Activated CD8-positive, alpha-beta T cell treated with anti-CD3 and anti-CD28 coated beads for 36 hours (primary cell): Measurements from ENCODE around the gene PNRC2. TPM values are rescaled to one million over a fixed set of nuclear protein-coding genes. Genes with fewer than 3 reads are reported as not detected.

Experiments
- ATAC-seq: fragments of 200-7000 bp; cut with Tn5 transposase; one replicate; pipeline ENCODE4 v1.10.0; 2021; ENCODE audit warnings: mild to moderate bottlenecking, moderate library complexity
- CTCF ChIA-PET: fragments of 350-600 bp; sonication (Branson Sonifier 250); formaldehyde crosslinking; loops from one replicate; lab custom pipeline; 2021; ENCODE audit warnings: antibody characterized with exemption; lab: Charles Lee
- POLR2A ChIA-PET: fragments of 350-600 bp; sonication (Branson Sonifier 250); formaldehyde crosslinking; loops from one replicate; lab custom pipeline; 2021; ENCODE audit warnings: antibody characterized with exemption; lab: Charles Lee
- DNase-seq: peaks from one replicate; pipeline ENCODE4 v3.0.0-alpha.2; 2020
- H3K27ac Mint-ChIP-seq: one replicate; pipeline ENCODE4 v1.8.0; 2021; ENCODE audit warnings: mild to moderate bottlenecking, mixed read lengths
- H3K27me3 Mint-ChIP-seq: one replicate; pipeline ENCODE4 v1.8.0; 2021; ENCODE audit warnings: mixed read lengths
- H3K36me3 Mint-ChIP-seq: one replicate; pipeline ENCODE4 v1.8.0; 2021; ENCODE audit warnings: low read depth, mixed read lengths
- H3K4me1 Mint-ChIP-seq: one replicate; pipeline ENCODE4 v1.8.0; 2021; ENCODE audit warnings: low read depth, mixed read lengths
- H3K4me3 Mint-ChIP-seq: one replicate; pipeline ENCODE4 v1.8.0; 2021; ENCODE audit warnings: mild to moderate bottlenecking, moderate library complexity, mixed read lengths
- H3K9me3 Mint-ChIP-seq: one replicate; pipeline ENCODE4 v1.8.0; 2021; ENCODE audit warnings: mixed read lengths
- intact Hi-C: fragments of 100-400 bp; cut with micrococcal nuclease; formaldehyde crosslinking; loops from one replicate; pipeline ENCODE4 v1.10.0; 2022
- total RNA-seq, 2 experiments: library from RNA; stranded (reverse); gene quantifications; one replicate each; pipeline ENCODE4 v1.2.3, GENCODE V29; 2021
- TF ChIP-seq, protein P1 (sequence below): fragments of 200-600 bp; IDR thresholded peaks from one replicate; pipeline ENCODE4 v1.8.0; 2022; ENCODE audit warnings: antibody characterized with exemption, mild to moderate bottlenecking

PNRC2 gene
- total RNA-seq, 2 experiments from 2014 or later: 130 to 133 TPM

DNA sequence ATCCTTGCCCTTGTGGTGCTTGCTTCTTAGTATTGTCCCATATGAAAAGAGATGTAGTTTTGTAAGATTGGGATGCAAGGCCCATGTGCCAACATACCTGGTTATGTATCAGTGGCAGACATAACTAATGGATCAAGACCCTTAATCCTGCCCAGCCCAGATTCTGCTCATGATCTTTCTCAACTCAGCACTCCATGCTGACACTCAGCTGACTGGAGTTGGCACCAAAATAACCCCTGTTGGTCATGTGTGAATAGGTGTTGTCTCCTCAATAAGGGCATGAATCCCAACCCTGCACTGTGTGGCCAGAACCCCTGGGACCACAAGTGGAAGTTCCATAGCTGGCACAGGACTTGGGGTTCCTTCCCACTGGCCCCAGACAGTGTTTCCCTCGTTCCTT, 32.5 kb upstream of the PNRC2 start:
- H3K4me3 Mint-ChIP-seq: no peak overlapping the region
- TF ChIP-seq, protein P1, sequence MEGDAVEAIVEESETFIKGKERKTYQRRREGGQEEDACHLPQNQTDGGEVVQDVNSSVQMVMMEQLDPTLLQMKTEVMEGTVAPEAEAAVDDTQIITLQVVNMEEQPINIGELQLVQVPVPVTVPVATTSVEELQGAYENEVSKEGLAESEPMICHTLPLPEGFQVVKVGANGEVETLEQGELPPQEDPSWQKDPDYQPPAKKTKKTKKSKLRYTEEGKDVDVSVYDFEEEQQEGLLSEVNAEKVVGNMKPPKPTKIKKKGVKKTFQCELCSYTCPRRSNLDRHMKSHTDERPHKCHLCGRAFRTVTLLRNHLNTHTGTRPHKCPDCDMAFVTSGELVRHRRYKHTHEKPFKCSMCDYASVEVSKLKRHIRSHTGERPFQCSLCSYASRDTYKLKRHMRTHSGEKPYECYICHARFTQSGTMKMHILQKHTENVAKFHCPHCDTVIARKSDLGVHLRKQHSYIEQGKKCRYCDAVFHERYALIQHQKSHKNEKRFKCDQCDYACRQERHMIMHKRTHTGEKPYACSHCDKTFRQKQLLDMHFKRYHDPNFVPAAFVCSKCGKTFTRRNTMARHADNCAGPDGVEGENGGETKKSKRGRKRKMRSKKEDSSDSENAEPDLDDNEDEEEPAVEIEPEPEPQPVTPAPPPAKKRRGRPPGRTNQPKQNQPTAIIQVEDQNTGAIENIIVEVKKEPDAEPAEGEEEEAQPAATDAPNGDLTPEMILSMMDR: no peak
- no peaks in the 10 kb centered on the region for H3K9me3 Mint-ChIP-seq
- intact Hi-C loops: no loop called here
- H3K27me3 Mint-ChIP-seq: no peaks in the 10 kb centered on the region
- no peaks in the 10 kb centered on the region for H3K36me3 Mint-ChIP-seq
- no peaks in the 10 kb centered on the region for H3K4me1 Mint-ChIP-seq
- no peak overlapping the region for H3K27ac Mint-ChIP-seq
- DNase-seq: no peak
- ChIA-PET CTCF (no interaction called here), POLR2A (interaction anchor here (0.6 kb wide), 1 partner anchor 63 kb away, joined by 3 read pairs; no protein-coding TSS in a partner anchor)
- no peak for ATAC-seq

DNA sequence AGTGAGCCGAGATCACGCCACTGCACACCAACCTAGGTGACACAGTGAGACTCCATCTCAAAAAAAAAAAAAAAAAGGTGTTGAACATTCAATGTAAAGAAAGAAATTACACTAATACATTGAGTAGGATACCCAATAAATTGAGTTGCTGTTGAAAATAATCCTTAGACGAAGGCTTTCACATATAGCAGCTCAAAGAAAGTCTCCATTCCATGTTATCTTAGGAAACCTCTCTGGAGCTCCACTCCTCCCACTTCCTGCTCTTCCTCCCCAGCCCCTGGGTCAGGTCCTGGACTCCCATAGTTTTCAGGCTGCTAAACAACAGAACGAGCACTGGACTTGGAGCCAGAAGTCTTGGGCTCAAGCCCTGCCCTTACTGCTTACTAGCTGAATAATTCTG, 30.8 kb upstream of the PNRC2 start:
- intact Hi-C loops: no loop called here
- no peak overlapping the region for H3K27ac Mint-ChIP-seq
- H3K9me3 Mint-ChIP-seq: no peaks in the 10 kb centered on the region
- no peak overlapping the region for H3K4me3 Mint-ChIP-seq
- no peaks in the 10 kb centered on the region for H3K4me1 Mint-ChIP-seq
- H3K27me3 Mint-ChIP-seq: no peaks in the 10 kb centered on the region
- no peaks in the 10 kb centered on the region for H3K36me3 Mint-ChIP-seq
- TF ChIP-seq, protein P1: no peak
- no peak for DNase-seq
- POLR2A ChIA-PET: interaction anchor here (0.6 kb wide), 1 partner anchor 28 kb away, joined by 3 read pairs; no protein-coding TSS in a partner anchor
- CTCF ChIA-PET: interaction anchor here (1.0 kb wide), 1 partner anchor 12 kb away, joined by 4 read pairs; no protein-coding TSS in a partner anchor
- ATAC-seq: no peak

DNA sequence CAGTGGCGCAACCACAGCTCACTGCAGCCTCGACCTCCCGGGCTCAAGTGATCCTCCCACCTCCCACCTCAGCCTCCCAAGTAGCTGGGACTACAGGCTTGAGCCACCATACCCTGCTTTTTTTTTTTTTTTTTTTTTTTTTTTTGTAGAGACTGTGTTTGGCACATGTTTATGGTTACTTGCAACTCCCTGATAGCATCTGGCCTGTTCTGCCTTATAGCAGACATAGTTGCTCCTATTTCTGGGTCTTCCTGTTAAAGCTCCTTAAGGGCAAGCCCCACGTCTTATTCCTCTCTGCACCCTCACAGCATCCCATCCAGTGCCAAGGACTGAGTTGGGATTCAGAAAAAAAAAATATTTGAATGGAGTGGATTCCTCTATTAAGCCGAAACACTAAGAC, 29.4 kb upstream of the PNRC2 start:
- Mint-ChIP-seq H3K4me1 (no peaks in the 10 kb centered on the region), H3K27ac (no peak overlapping the region), H3K27me3 (no peaks in the 10 kb centered on the region), H3K9me3 (no peaks in the 10 kb centered on the region), H3K4me3 (no peak overlapping the region), H3K36me3 (no peaks in the 10 kb centered on the region)
- intact Hi-C loops: no loop called here
- POLR2A ChIA-PET: interaction anchor here (0.6 kb wide), 1 partner anchor 15 kb away, joined by 3 read pairs; no protein-coding TSS in a partner anchor
- TF ChIP-seq, protein P1: no peak
- DNase-seq (no peak), ATAC-seq (no peak)
- CTCF ChIA-PET: interaction anchor here (1.9 to 2.3 kb wide), 3 partner anchors 19 to 159 kb away, joined by 7 to 10 read pairs (median 10); no protein-coding TSS in a partner anchor

DNA sequence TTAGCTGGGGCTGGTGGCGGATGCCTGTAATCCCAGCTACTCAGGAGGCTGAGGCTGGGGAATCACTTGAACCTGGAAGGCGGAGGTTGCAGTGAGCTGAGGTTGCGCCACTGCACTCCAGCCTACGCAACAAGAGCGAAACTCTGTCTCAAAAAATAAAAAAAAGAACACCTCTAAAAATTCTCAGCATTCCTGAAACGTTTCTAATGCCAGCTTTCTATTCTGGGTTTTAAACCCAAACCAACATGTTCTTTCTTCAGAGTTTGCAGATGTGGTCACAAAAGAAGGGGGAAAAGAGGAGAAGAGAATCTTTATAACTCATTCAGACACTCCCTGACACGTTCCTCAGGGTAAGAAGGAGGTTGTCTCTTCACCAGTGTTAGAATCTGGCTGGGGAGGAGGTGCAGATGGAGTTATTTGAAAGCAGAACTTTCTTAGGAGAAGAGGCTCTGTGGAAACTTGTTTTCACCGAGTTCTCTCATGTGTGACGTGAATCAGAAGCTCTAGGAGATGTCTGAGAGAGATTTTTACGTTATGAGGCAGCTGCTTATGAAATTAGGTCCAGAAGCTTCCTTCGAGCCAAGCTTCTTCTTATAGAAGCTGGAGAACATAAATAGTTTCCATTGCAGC, 28.7 kb upstream of the PNRC2 start:
- TF ChIP-seq, protein P1: no peak
- no peak for ATAC-seq
- Mint-ChIP-seq H3K9me3 (no peaks in the 10 kb centered on the region), H3K36me3 (no peaks in the 10 kb centered on the region), H3K4me3 (no peak overlapping the region), H3K27ac (no peak overlapping the region), H3K4me1 (no peaks in the 10 kb centered on the region), H3K27me3 (no peaks in the 10 kb centered on the region)
- ChIA-PET CTCF (interaction anchor here (0.6 to 2.3 kb wide), 6 partner anchors 14 to 159 kb away, joined by 3 to 10 read pairs (median 6); no protein-coding TSS in a partner anchor), POLR2A (interaction anchor here (0.6 to 1.4 kb wide), 2 partner anchors 14 to 29 kb away, joined by 3 read pairs; no protein-coding TSS in a partner anchor)
- intact Hi-C loops: no loop called here
- no peak for DNase-seq

DNA sequence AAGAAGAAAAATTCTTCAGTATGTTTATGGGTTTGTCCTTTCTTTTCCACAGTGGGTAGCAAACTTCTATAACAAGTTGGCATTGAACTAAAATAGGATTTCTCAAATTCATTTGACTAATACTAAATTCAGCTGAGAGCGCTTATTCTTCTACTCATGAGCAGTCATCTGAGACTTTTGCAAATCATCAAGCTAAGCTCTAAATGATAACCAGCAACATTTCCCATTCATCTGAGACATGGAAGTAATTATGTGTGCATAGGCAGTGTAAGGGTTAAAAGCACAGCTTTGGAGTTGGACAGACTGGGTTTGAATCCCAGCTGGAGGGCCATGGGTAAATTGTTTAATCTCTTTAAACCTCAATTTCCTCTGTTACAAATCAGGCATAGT, 28.1 kb upstream of the PNRC2 start:
- Mint-ChIP-seq H3K4me3 (no peak overlapping the region), H3K36me3 (no peaks in the 10 kb centered on the region), H3K27me3 (no peaks in the 10 kb centered on the region), H3K27ac (no peak overlapping the region), H3K9me3 (no peaks in the 10 kb centered on the region), H3K4me1 (no peaks in the 10 kb centered on the region)
- CTCF ChIA-PET: interaction anchor here (0.6 to 2.3 kb wide), 6 partner anchors 15 to 160 kb away, joined by 3 to 10 read pairs (median 6); no protein-coding TSS in a partner anchor
- POLR2A ChIA-PET: interaction anchor here (1.4 kb wide), 1 partner anchor 29 kb away, joined by 3 read pairs; no protein-coding TSS in a partner anchor
- TF ChIP-seq, protein P1: no peak
- ATAC-seq (no peak), DNase-seq (no peak)
- intact Hi-C loops: no loop called here
